ENCODE data around the gene ANAPC13.

ANAPC13 gene

DNA sequence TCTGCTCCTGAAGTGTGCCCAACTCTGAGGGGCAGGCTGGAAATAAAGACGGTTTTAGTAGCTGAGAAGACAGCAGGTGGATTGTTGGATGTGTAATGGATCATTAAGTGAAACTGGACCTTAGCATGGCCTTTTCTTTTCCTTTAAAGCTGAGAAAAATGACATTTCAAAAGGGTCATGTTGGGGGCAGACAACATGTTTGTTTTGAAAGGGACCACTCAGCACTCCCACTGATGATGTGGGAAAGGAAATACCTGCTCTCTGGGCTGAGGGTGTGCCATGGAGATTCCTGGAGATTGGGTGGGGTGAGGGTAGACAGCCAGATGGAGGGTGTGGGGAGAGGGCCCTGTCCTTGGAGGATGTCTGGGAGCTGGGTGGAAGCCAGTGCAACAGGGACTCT is 38.4 kb downstream of the ANAPC13 start:
- DNase-seq = no peak

DNA sequence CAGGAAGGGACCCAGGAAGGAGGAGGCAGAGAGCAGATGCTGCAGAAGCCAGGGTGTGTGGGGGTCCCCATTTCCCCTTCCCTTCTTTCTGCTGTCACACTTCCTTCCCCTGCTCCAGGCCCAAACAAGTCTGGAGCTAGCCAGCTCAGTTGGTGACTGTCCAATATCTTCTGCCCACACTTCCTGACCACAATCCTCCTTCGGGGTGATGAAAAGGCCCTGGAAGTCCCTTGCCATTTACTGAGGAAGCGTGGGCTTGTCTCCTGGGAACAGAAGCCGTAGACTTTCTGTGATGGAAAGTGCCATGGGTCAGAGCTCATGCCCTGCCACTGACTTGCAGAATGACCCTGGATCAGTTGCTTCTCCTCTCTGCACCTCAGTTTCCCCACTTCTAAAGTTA is 39.0 kb downstream of the ANAPC13 start:
- DNase-seq = peak; percentile 17

DNA sequence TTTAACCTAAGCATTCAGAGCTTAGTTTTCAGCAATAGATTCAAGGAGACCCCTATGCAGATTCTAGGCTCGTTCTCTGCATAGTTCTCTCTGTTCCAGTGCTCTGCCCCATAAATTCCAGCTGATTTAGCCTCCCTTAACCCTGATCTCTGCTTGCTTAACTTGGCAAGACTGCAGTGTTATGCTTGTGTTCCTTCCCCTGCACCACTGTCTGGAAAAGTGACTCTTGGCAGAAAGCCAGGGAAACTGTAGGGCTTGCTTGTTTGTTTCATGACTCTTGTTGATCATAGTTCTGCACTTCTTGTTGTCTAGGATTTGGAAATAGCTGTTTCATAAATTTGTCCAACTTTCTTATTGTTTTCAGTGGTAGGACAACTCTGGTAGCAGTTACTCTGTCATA is 40.1 kb downstream of the ANAPC13 start:
- no peak for DNase-seq

DNA sequence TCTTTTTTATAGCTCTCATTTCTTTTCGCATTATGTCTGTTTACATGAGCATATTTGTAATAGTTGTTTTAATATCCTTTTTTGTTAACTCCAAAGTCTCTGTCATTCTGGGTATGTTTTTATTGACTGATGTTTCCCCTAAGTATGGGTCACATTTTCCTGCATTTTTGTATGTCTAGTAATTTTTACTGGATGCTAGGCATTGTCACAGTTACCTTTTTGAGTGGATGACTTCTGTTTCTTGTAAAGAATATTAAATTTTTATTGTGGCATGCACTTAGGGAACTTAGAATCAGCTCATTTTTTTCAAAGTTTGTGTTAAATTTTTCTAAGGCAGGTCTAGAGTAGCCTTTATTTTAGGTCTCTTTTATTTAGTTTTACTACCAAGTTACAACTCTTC is 40.7 kb downstream of the ANAPC13 start:
- DNase-seq = no peak

DNA sequence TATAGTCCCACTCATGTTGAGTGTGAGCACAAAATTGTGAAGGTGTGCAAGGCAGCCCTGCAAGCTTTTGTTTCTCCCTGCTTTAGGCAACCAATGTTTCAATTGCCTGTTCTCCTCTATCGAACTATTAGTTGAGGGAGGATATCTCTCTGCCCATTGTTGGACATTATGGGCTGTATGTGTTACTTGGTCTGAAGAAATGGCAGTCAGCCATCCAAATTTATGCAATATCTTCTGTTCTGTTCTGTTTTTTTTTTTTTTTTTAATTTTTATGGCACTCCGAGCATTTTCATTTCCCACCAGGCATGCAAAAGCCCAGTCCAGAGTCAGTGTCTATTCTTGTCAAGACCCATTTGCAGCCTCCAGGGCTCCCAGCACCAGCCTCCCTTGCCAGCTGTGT is 44.0 kb downstream of the ANAPC13 start:
- DNase-seq = no peak

DNA sequence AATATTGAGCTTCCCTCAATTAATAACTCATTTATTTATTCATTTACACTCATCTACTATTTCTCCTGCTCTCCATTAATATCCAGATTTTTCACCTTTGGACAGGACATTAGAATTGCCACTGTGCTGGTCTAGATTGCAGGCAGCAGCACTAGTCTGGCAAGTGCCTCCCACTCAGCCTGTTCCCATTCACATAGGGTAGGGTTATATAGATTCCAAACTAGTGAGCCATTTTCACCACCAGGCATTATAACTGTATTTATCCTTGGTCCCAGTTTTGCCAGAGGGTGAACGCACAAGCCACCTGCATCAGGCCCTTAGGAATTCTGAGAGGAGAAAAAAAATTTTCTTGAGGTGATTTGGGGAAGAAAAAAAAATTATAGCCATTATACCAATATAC is 44.5 kb downstream of the ANAPC13 start:
- no peak for DNase-seq

DNA sequence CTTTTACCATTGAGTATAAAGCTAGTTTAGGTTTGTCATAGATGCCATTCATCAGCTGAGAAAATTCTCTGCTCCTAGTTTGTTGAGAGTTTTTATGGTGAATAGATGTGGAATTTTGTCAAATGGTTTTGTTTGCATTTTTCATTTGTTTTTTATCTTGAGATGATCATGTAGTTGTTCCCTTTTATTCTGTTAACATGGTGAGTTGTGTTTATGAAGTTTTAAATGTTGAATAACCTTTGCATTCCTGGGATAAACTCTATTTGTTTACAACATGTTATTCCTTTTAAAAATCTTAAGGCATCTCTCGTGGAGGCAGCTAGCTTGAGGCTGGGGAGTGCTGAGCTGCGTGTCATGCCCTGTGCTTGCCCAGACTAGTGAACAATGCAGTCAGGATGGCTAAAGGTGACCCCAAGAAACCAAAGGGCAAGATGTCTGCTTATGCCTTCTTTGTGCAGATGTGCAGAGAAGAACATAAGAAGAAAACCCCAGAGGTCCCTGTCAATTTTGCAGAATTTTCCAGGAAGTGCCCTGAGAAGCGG is 48.5 kb downstream of the ANAPC13 start:
- DNase-seq = no peak

DNA sequence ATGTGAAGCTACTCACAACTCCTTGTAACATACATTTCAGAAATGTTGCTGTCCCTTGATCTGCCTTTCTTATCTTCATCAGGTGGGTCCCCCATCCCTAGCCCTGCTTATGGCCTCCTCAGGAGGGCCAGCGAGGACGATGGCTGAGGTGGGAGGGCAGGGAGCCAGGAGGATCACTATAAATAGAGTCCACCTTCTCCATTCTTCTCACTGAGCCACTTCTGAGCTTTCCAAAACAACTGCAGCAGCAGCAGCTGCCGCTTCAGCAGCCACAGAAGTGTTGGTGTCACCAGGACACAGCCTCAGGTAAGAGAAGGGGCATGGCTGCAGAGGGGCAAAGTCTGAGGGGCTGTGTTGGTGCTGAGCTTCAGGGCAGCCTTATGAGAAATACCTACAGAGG is 53.5 kb downstream of the ANAPC13 start:
- no peak for DNase-seq

DNA sequence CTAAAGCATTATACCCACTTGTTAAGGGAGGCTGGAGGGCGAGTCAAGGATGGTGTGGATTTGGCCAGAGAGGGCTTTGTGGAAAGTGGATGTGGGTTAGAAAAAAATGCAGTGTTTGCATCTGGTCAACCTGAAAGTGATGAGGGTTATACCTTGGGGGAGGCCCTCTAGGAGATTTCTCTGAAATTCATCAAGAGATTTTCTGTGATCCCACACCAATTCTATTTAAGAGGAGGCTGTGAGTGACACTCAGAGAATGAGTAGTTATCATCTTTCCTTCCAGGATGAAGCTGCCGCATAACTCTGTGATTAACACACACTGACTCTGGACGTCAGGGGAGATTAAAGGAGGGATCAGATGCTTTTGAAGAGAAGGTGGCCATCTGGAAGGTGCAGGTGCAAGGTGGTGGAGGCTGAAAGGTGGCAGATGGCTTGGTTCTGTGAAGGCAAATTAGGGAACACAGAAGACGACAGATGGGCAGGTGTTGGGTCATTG is 54.8 kb downstream of the ANAPC13 start:
- no peak for DNase-seq

DNA sequence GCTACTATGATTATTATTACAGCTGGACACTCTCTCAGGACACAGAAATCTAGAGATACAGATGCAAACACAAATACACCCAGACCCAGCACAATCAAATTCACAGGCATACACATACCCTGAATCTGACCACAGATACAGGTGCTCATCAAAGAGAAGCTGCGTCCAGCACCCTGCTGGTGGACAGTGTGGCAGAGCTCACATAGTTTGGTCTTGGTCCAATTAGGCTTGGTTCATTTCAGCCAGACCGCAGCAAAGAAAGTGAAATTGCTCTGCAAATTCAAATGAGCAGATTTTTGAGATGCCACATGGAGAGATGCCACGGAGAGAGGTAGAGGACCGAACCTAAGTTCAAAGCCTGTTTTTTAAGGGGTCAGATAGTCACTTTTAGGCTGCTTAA is 55.6 kb downstream of the ANAPC13 start:
- no peak for DNase-seq

DNA sequence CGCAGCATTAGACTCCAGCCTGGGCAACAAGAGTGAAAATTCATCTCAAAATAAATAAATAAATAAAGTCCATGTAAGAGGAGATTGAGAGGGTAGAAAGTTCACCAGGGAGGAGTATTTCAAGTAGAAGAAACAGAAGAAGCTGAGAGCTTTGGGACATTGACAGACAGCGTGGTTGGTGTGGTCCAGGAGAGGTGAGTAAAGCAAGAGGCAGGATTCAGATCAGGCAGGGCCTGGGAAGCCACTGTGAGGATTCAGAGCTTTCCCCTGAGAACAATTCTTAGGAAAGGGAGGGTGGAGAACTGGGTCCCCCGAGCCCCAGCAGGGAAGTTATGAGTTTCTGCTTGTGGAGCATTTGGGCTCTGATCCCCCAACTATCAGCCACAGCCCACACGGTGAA is 57.4 kb downstream of the ANAPC13 start:
- DNase-seq = no peak

All from activated CD8-positive, alpha-beta memory T cell treated with anti-CD3 and anti-CD28 coated beads for 24 hours (primary cell).